ENCODE results near the gene UQCR11.
A peak's percentile ranks its signal among the peaks of the same experiment; 100 is the strongest.

UQCR11 gene

DNA sequence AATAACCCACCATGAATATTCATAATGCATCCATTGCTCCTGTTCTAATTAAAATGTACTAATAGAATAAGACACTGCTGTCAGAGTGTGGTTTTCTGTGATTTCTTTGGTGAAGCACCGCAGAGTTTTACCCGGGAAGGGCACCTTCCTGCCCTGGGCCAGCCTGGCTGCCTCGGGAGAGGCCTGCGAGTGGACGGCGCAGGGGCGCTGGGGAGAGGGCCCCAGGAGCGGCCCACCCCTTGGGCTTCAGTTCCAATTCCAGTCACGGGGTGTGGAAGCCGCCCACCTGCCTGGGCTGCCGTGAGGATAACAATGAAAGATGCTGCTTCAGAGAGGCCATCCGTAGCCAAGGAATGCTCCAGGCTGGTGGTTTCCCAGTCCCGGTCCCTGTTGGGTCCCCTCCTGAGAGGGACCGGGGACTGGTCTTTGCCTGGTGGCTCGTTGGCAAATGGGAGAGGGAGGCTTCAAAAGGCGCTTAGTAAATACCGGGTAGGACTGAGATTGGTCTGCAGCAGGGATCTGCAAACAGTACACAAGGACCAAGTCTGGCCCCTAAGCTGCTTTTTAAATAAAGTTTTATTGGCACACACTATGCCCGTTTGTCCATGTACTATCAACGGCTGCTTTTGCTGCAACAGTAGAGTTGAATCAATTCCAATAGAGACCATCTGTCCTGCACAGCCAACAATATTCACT lies 29.1 kb upstream of the UQCR11 start:
- DNase-seq: no peak

DNA sequence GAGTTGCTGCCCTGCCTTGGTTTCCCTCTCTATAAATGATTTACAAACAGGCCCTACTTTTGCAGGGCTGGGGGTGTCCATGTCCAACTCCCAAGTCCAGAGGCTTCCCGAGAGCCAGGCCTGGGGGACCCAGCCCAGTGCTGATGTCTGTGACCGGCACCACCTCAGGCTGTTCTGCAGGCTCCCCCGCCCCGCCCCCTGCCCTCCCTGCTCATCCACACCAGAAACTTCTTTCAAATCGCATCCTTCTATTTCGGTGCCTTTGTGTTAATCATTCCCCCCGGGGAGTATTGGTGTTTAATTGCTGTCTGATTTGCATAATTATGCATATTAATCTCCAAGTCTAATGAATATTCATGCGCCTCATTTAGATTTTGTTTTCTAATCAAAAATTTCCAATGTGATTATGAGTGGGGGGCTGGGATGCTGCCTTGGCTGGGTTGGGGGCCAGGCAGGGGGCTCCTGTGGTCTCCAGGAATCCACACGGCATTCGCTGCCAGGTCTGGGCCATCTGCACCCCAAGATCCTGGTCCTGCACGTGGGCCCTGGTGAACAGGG lies 28.1 kb upstream of the UQCR11 start:
- no peak for DNase-seq

DNA sequence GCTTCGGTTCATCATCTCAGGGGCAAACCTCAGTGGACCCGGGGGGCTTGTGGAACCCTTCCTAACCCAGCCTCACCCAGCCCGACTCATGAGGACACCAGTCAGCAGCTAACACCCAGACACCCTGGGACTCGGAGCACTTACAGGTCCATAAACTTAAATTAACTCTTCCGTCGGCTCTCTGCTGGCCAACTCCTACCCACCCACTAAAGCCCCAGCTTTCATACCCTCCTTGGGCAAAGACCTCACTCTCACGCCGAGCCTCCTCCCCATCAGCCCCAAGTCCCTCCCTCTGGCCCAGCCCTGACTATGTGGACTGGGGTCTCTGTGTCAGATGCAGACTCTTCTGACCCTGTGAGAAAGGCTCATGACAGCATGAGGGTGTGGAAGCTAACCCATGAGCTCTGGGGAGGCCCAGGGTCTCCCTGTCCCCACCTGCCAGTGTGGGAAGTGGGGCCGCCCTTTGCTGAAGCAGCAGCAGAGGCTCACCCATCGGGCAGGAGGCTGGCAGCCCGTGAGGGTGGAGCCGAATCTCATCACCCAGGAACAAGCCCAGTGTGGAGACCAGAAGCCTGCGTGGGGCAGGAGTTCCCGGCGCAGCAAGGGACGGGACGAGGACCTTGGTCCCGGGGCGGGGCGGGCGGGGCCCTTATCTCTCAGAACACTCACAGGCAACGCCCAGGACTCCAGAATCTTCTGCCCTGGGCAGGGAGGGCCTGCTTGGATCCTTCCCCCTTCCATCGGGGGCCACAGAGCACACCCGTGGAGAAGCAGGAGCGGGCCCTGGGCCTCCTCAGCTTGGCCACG lies 27.4 kb upstream of the UQCR11 start:
- no peak for DNase-seq

DNA sequence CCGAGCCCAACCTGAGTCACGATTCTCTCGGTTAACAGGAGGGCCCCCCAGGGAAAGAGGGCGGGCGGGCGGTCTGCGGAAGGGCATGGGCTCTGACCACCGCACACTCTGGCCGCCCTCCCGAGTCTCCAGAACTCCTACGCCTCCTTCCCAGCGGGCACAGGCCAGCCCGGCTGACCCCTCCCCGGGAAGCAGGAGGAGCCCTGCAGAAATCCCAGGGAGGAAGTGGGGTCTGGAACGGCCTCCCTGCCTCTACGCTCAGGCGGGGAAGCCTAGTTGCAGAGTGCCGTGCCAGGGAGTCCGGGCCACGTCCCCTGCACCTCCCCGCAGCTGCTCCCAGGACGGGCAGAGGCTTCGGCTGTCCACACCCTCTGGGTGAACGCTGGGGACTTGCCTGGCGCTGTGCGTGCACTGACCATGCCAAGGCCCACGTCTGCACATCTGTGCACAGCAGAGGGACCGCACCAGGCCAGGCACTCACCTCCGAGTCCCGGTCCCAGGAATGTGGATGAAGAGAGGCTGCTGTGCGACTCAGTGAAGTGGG lies 26.4 kb upstream of the UQCR11 start:
- DNase-seq: no peak

DNA sequence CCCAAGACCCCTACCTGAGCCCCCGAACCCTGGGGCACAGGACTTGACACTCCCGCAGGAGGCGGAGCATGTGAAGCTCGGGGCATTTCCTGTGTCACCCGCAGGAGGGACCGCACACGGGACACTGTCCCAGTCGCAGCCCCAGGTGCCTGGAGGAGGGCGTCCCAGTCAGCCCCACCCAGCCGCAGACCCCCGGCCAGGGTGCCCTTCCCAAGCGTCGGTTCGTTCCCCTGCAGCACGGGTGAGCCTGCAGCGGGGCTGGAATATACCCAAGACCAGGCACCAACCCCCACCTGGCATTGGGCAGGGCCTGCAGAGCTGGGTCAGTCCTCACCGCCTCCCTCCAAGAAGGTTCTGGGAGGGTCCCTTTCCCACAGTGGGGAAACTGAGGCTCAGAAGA lies 25.5 kb upstream of the UQCR11 start:
- DNase-seq: no peak

DNA sequence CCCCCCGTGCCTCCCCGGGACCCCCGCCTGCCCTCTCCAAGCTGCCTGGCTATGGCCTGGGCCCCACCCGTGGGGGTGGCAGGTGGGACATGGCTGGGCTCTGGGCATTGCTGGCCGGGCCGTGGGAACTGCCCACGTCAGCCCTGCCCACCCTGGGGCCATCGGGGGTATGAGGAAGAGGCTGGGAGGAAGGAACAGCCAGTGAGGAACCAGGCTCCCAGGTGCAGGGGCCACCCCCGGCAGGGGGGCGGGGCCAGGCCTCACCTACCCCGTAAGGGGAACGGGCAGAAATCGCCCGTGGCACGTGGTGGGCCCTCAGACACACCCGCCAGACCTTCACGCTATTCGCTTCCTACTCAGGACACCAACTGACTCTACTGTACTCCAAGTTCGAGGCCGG lies 24.8 kb upstream of the UQCR11 start:
- no peak for DNase-seq

DNA sequence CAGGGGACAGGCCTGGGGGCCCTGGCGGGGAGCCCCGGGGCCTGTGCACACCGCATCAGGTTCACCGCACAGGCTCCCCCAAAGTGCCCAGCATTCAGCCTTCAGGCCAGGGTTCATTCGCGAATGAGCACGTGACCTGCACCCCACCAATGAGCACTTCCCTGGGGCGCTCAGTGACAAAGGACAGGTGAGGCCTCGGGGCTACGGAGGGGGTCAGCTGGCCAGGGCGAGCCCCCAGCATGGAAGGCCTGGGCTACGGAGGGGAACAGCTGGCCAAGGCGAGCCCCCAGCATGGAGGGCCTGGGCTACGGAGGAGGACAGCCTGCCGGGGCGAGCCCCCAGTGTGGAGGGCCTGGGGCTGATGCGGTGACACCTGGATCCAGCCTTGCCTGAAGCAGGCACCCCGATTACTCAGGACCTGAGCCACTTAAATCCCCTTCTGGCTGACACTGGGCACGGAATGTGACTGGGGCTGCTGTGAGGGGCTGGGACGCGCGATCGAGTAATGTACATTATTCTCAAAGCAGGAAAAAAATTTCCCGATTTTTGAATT lies 24.1 kb upstream of the UQCR11 start:
- no peak for DNase-seq

DNA sequence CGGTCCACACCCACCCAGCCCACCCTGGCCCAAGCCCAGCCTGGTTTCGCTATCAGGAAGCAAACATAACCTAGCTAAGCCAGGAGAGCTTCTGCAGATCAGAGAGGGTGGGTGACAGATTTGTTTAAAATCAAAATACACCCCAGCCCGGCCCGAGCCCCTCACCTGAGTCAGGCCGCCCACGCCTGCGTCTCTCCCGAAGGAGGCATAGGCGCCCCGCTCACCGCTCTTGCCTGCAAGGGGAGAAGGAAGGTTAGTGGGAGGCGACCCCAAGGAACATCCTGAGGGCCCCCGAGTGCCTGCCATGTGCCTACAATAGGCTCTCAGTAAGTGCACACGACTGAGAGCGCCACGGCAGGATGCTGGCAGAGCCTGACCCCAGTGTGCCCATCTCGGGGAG lies 21.9 kb upstream of the UQCR11 start:
- no peak for DNase-seq

DNA sequence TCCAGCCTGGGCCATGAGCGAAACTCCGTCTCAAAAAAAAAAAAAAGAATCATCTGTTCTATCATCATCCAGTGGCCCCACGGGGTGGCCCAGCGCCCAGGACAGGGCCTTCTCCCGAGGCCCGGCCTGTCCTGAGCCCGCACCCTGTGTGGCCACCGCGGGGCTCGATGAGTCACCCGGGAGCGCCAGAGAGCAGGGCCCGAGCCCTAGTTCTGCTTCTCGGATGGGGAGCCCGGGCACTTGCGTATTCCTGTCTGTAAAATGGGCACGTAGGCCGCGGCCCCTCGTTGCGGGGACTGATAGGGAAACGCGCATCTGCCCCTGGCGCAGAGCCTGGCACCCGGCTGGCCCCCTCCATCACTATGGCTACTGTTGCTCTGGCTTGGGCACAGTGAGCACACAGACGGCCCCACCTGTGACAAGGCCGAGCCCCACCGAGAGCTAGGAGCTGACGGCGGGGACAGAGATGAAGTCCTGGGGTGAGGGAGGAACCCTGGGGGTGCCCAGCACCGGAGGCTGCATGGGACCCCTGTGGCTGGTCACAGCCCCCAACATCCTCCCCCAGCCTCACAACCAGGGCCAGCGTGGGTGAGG lies 21.3 kb upstream of the UQCR11 start:
- no peak for DNase-seq

DNA sequence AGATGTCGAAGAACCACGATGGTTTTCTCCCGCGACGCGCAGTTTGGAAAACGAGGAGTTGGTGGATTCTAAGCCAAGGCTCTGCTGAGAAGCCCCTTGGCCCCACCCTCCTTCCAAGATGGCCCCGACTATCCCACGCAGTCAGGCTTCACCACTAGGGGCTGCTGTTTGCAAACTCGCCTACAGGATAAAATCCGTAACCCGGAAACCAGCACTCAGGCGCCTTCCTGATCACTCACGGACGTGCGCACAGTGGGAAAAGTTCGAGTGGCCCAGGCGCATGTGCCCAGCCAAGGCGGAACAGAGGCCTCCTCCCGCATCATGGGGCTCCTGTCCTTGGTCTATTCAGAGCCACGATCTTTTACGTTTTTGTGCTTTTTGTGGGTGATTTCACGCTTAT lies 19.2 kb upstream of the UQCR11 start:
- peak; percentile 36 to 53 for DNase-seq

DNA sequence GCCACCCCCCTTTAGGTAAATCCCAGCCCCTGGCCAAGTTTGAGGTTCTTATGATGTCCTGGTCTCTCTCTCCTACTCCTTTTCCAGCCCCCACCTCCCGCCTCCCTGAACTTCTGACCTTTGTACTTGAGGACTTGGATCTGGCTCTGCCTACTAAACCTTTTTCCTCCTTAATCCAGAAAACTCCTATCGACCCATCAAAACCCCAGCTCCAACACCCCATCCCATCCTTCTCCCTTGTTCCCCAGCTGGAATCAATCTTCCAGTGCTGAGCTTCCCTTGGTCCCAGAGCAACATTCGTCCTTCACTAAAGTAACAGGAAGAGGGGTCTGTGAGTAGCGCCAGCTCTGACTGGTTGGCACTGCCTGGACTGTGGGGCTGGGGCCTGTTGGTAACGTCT lies 17.3 kb upstream of the UQCR11 start:
- no peak for DNase-seq

DNA sequence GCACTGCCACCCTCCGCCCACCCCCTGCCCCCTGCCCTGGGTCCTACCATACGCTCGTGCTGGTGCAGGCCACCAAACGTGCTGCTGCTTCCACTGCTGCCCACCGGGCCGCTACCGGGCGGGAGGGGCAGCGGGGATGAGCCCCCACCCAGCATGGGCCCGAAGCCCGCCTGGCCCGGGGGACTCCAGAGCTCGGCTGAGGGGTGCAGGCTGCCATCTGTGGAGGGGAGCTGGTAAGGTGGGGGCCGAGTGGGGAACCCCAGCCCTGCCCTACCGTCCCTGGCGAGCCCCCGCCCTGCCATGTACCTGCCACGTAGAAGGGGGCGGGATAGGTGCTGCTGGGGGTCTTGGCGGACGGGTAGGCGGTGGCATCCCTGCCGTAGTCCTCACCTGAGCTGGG lies 16.7 kb upstream of the UQCR11 start:
- DNase-seq: no peak

DNA sequence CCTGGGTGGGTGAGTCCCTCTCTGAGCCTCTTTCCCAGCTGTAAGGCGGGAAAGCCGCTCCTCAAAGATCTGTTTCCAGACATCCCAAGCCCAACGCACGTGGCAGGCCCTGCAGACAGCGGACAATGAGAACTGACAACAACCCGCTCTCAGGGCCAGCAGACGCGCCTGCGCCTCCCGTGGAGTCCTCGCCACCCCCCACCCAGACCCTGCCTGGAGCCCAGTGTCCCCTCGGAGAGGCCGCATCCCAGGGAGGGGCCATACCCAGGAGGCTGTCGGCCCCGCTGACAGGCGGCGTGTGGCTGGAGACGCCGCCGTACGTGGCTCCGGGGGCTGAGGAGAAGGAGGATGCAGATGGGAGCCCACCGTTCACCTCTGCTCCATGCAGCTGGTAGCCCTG lies 16.3 kb upstream of the UQCR11 start:
- DNase-seq: no peak

DNA sequence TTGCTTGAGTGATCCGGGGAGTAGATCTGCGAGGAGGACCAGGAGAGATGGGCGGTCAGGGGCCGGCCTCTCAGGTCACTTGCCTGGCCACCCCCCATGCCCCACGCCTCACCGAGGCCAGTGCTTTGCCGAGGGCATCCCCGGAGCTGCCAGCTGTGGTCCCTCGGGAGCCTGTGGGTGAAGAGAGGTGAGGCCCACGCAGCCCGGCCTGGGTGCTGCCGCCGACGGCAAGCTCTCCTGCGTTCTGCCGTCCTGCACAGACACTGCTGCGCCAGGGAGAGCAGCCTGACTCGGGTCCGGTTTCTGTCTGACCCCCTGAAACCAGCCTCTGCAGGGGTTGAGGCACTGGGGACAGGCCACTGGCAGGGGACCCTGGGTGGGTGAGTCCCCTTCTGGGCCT lies 15.8 kb upstream of the UQCR11 start:
- no peak for DNase-seq

DNA sequence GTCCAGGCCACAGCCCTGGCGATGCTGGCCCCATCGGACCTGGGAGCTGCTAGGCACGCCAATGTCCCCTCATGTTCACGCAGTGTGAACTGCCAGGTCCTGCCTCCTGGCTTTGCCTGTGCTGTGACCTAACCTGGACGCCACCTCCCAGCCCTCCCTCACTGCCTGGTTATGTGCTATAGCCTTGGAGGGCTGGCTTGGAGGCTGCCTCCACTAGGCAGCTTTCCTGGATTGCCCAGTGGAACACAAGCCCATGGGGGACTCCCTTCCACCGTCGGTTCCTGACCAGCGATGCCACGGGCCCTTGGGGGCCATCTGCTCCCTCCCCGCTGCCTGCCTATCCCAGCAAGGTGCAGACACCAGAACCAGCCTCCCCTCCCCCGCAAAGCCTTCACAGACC lies 15.2 kb upstream of the UQCR11 start:
- DNase-seq: no peak

DNA sequence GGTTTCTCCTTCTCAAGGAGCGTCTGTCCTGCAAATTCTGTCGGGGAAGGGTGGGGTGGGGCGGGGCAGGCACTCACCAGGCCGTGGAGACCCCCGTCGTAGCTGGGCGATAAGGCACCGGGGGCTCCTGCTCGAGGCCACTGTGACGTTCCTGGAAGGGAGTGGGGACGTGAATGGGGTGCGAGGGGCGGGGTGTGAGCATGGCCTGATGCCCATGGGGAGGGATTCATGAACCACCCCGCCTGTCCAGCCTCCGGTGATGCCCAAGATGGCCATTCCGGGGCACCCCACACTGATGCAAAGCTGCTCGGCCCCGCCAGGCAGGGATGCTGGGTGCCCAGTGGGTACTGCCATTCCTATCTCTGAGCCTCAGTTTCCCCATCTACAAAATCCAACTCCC lies 14.4 kb upstream of the UQCR11 start:
- DNase-seq: no peak

DNA sequence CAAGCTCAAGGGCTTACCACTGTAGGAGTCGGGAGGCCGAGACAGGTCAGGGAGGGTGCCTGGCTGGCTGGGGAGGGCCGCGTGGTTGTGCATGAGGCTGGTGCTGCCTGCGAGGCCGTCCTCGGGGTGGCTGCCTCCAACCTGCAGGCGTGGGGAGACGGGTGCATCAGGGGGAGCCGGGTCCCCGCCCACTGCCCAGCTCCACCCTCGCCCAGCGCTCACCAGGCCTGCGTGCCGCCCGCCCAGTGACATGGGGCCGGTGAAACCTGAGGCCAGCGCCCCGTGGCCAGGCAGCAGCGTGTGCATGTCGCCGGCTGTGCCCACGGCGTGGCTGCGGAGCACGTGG lies 13.8 kb upstream of the UQCR11 start:
- no peak for DNase-seq

DNA sequence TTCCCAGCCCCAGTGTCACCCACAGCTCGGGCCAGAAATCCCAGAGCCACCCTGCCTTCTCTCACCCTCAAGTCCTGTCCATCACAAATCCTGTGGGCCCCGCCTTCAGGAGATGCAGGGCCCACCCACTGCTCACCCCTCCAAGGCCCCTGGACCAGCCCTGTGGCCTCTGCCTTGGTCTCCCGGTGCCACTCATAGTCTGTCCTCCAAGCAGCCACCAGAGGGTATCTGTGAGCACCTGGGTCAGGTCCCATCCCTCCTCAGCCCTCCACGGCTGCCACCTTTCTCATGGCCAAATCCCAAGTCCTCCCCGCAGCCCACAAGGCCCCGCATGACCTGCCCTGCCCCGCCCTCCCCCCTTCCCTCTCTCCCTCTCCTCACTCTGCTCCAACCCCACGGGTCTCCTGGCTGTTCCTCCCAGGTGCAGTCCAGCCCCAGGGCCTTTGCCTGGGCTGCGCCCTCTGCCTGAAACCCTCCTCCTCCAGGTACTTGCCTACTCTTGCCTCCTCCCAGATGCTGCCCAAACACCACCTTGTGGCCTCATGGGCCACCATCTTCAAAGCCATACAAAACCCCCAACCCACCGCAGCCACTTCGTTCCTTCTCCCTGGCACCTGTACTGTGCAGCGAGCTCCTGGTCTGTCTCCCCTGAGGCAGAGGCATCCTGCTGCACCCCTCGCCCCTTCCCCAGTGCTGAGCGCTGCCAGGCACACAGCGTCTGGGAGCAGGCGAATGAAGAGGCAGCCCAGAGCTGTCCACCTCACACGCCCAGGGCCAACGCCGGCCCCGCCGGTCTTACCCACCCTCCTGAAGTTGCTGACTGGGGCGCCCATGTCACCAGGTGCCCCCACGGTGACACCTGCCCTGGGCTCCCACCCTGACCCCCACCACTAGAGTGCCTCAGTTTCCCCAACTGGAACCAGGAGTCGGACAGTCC lies 13.2 kb upstream of the UQCR11 start:
- peak in 1 of 2 donors; percentile 26 for DNase-seq

DNA sequence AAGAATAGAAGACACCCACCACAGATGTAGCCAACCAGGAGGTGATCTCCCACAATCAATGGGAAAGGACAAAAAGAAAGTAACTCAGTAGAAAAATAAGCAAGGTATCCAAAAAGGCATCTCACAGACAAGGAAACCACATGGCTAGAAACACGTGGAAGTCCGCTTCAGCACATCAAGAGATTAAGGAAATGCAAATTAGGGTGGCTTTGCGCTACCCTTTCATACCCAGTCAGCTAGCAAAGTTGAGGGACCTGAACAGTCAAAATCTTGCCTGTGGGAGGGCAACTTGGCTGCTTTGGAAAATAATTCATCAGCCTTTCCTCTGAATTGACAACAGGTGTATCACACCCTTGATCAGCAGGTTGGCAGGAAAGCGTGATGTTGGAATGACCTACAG lies 11.6 kb upstream of the UQCR11 start:
- DNase-seq: no peak

DNA sequence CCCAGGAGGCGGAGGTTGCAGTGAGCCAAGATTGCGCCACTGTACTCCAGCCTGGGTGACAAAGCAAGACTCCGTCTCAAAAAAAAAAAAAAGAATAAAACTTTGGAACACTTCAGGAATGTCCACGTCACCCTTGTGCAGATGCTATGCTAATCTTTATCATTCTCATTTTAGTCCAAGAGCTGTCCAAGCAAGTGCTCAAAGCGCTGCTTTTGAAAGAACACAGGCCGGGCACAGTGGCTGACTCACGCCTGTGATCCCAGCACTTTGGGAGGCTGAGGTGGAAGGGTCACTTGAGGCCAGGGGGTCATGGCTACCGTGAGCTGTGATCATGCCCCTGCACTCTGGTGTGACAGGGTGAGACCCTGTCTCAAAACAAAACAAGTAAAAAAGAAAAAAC lies 11.1 kb upstream of the UQCR11 start:
- no peak for DNase-seq

DNA sequence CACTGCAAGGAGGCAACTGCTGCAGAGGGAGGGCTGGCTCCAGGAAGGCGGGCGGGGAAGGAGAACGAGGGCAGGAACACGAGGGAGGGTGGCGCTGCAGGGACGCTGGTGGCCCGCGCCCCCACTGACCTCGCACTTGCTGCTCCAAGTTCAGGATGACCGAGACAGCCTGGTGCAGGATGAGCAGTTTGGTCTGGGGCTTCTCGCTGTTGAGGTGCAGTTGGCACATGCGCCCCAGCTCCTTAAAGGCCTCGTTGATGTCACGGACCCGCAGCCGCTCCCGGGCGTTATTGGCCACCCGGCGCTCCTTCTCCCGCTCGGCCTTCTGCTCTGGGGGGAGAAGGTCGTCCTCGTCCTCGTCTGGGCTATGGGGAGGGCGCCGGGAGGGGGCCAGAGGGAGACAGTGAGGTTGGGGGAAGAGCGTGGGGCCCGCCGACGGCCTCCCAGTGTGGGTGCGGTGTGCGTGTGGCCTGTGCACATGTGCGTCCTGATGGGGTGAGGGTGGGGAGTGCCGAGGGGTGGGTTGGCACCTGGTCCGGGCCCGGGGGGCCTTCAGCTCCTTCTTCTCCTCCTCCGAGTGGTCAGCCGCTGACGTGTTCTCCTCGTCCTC lies 10.0 kb upstream of the UQCR11 start:
- no peak for DNase-seq

Measured in activated CD4-positive, alpha-beta T cell treated with anti-CD3 and anti-CD28 coated beads for 4 hours (primary cell).